Gastroesophageal sphincter (tissue), 4 donors: ENCODE results near the gene FBXW5. TPM values are rescaled to one million over a fixed set of nuclear protein-coding genes. Genes with fewer than 3 reads are reported as not detected.

ENCODE experiments used
- ATAC-seq: fragments of 150-250 bp; one replicate; pipeline ENCODE4 v1.9.1; 2016; ENCODE audit warnings: mild to moderate bottlenecking, moderate library complexity
- H3K27ac ChIP-seq, 4 donors: fragments of 200-600 bp; sonication (generic) in 3 of 4; 1 replicate in 3 of 4; 2 replicates in 1 of 4; pipeline ENCODE4 v1.5.1; 2016 to 2019
- H3K27me3 ChIP-seq: fragments of 200-600 bp; sonication (generic); one replicate; pipeline ENCODE4 v1.5.1; 2019
- H3K36me3 ChIP-seq, 2 donors: fragments of 200-600 bp; sonication (generic); one replicate each; pipeline ENCODE4 v1.5.1; 2019; ENCODE audit warnings: control low read depth in 1 of 2
- H3K4me1 ChIP-seq, 3 donors: fragments of 200-600 bp; sonication (generic); 1 replicate in 2 of 3; 2 replicates in 1 of 3; pipeline ENCODE4 v1.5.1; 2016 to 2019; ENCODE audit warnings: control low read depth in 2 of 3
- H3K4me3 ChIP-seq, 2 donors: fragments of 200-600 bp; sonication (generic); one replicate each; pipeline ENCODE4 v1.5.1; 2019; ENCODE audit warnings: mild to moderate bottlenecking in 1 of 2, moderate library complexity in 1 of 2
- H3K9me3 ChIP-seq, 3 donors: fragments of 200-600 bp; sonication (generic); one replicate each; pipeline ENCODE4 v1.5.1; 2017 to 2019; ENCODE audit warnings: control low read depth in 2 of 3
- EP300 ChIP-seq: sonication (generic); formaldehyde crosslinking; IDR thresholded peaks from one replicate; pipeline ENCODE4 v1.6.1; 2017; ENCODE audit warnings: antibody characterized with exemption, mild to moderate bottlenecking
- POLR2A ChIP-seq, 2 donors: fragments of 450-650 bp; IDR thresholded peaks; one replicate each; pipeline ENCODE4 v1.6.1; 2017; ENCODE audit warnings: antibody characterized with exemption in 2 of 2, mild to moderate bottlenecking in 2 of 2, moderate library complexity in 1 of 2
- POLR2AphosphoS5 ChIP-seq: sonication (generic); formaldehyde crosslinking; IDR thresholded peaks from one replicate; pipeline ENCODE4 v1.6.1; 2017; ENCODE audit warnings: antibody characterized with exemption
- WGBS, 2 donors: methylation state at CpG; one replicate each; pipeline ENCODE4 v1.1.5; 2018; ENCODE audit warnings: low coverage in 1 of 2; 5-methylcytosine and 5-hydroxymethylcytosine counted together
- total RNA-seq, 4 donors: library from RNA; depleted of rRNA; stranded (reverse); fragments of >200 nt; gene quantifications; one replicate each; pipeline ENCODE4 v1.1.0, GENCODE V29; 2016
- TF ChIP-seq, protein P1 (sequence below), 4 experiments: fragments of 200-600 bp in 2 of 4; fragments of 450-650 bp in 2 of 4; sonication (generic) in 1 of 4; IDR thresholded peaks; one replicate each; pipeline ENCODE4 v1.5.1; 2017 to 2019; ENCODE audit warnings: antibody characterized with exemption in 4 of 4, mild to moderate bottlenecking in 2 of 4, moderate library complexity in 2 of 4

The FBXW5 gene
- total RNA-seq, 4 donors from 2014 or later, result 171 to 310 (median 236) TPM

DNA sequence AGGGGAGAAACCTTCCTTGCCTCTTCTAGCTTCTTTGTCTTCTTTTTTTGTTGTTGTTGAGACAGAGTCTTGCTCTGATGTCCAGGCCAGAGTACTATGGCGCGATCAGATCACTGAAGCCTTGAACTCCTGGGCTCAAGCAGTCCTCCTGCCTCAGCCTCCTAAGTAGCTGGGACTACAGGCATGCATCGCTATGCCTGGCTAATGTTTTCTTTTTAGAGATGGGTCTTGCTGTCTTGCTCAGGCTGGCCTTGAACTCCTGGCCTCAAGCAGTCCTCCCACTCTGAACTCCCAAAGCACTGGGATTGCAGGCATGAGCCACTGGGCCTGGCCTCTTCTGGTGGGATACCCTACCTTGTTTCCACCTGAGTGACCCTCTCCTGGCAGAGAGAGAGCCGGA, 44.3 kb upstream of the FBXW5 start:
- no peak for TF ChIP-seq EP300
- TF ChIP-seq, protein P1, sequence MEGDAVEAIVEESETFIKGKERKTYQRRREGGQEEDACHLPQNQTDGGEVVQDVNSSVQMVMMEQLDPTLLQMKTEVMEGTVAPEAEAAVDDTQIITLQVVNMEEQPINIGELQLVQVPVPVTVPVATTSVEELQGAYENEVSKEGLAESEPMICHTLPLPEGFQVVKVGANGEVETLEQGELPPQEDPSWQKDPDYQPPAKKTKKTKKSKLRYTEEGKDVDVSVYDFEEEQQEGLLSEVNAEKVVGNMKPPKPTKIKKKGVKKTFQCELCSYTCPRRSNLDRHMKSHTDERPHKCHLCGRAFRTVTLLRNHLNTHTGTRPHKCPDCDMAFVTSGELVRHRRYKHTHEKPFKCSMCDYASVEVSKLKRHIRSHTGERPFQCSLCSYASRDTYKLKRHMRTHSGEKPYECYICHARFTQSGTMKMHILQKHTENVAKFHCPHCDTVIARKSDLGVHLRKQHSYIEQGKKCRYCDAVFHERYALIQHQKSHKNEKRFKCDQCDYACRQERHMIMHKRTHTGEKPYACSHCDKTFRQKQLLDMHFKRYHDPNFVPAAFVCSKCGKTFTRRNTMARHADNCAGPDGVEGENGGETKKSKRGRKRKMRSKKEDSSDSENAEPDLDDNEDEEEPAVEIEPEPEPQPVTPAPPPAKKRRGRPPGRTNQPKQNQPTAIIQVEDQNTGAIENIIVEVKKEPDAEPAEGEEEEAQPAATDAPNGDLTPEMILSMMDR (IDR thresholded peaks at IDR 0.05), result no peak
- no peak for TF ChIP-seq POLR2A (IDR thresholded peaks at IDR 0.05)
- TF ChIP-seq POLR2AphosphoS5, result no peak
- Histone ChIP-seq H3K4me3 (no peak overlapping the region), H3K9me3 (no peaks in the 10 kb centered on the region), H3K27me3 (peaks cover 43% of the 10 kb centered on the region), H3K4me1 (peaks cover 0 to 37% (median 10%) of the 10 kb centered on the region in 3 donors), H3K36me3 (peaks cover 0 to 7% of the 10 kb centered on the region in 2 donors), H3K27ac (no peak overlapping the region)
- ATAC-seq, result no peak
- 91 to 100% methylated on average over 3 to 4 of the region's 4 CpGs for WGBS, 2 donors

- Histone ChIP-seq H3K27ac (no peak overlapping the region), H3K4me3 (peak overlapping the region in 1 of 2 donors; percentile 3), H3K27me3 (peaks cover 64% of the 10 kb centered on the region), H3K4me1 (peaks cover 0 to 14% (median 0%) of the 10 kb centered on the region in 3 donors), H3K9me3 (no peaks in the 10 kb centered on the region), H3K36me3 (no peaks in the 10 kb centered on the region)
- no peak for ATAC-seq
- no peak for TF ChIP-seq POLR2AphosphoS5
- TF ChIP-seq POLR2A (IDR thresholded peaks at IDR 0.05), result no peak
- TF ChIP-seq, protein P1 (IDR thresholded peaks at IDR 0.05), result no peak
- TF ChIP-seq EP300, result no peak
- no CpG with 5 or more reads among the region's 33 CpGs for WGBS, 2 donors
Measured at GRCh38 chr9:136985853-136986252, 41.3 kb upstream of the FBXW5 start.

GRCh38 chr9:136985027-136985602, 40.6 kb upstream of the FBXW5 start:
- no peaks in the 10 kb centered on the region for H3K36me3 ChIP-seq
- no CpG with 5 or more reads among the region's 48 CpGs for WGBS, 2 donors
- H3K27me3 ChIP-seq, result peaks cover 65% of the 10 kb centered on the region
- H3K27ac ChIP-seq, result no peak overlapping the region
- H3K4me3 ChIP-seq, result peak overlapping the region in 1 of 2 donors; percentile 3
- H3K9me3 ChIP-seq, result no peaks in the 10 kb centered on the region
- H3K4me1 ChIP-seq, result peaks cover 0 to 14% (median 0%) of the 10 kb centered on the region in 3 donors
- no peak for ATAC-seq
- TF ChIP-seq, protein P1 (IDR thresholded peaks at IDR 0.05), result no peak
- TF ChIP-seq EP300, result no peak
- no peak for TF ChIP-seq POLR2AphosphoS5
- TF ChIP-seq POLR2A (IDR thresholded peaks at IDR 0.05), result no peak

DNA sequence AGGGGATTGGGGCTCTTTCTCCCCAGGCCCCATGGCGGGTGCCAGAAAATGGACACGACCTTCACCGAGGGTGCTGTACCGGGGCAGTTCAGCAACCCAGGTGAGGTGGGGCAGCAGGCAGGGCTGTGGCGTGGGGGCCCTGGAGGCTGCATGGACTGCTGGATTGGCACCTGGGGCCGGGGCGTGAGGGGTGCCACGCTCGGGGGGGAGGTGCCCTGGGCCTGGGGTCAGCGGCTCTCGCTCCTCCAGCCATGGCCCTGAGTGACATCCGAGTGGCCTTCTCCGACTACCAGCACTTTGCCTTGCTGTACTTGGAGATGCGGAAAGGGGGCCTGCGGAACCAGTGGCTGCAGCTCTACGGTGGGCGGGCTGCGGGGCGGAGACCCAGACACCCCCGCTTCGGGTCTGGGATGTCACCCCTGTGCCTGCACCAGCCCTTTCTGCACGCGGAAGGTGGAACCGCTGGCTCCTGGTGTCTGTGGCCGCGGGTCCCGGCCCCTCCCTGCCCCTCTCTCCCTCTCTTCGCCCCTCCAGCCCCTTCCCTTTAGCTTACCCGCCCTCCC, 40.0 kb upstream of the FBXW5 start:
- ATAC-seq, result no peak
- peaks cover 0 to 14% (median 0%) of the 10 kb centered on the region in 3 donors for H3K4me1 ChIP-seq
- H3K4me3 ChIP-seq, result no peak overlapping the region
- H3K36me3 ChIP-seq, result no peaks in the 10 kb centered on the region
- peaks cover 65% of the 10 kb centered on the region for H3K27me3 ChIP-seq
- no CpG with 5 or more reads among the region's 29 CpGs for WGBS, 2 donors
- H3K27ac ChIP-seq, result no peak overlapping the region
- no peaks in the 10 kb centered on the region for H3K9me3 ChIP-seq
- no peak for TF ChIP-seq POLR2A (IDR thresholded peaks at IDR 0.05)
- TF ChIP-seq EP300, result no peak
- TF ChIP-seq POLR2AphosphoS5, result no peak
- TF ChIP-seq, protein P1 (IDR thresholded peaks at IDR 0.05), result no peak
